ENCODE results near the gene MED13L.

Gene MED13L

DNA sequence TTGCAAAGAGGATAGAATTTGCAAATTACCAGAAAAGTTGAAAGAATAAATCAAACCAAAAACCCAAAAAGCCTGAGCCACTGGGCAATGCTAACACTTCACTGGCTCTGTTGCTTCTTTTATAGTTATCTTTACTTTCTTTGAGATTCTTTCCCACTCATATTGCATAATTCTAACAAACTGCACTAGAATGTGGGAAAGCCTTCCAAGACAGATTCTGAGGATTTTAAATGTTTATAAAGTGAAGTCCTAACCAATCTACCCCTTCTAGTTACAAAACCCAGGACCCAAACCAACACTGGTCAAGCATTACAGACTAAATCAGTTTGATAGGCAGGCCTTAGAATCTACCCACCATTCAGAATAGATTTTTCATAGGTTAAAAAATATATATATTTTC is 150.9 kb downstream of the MED13L start:
- DNase-seq (ENCODE audit: low spot score), result no peak

DNA sequence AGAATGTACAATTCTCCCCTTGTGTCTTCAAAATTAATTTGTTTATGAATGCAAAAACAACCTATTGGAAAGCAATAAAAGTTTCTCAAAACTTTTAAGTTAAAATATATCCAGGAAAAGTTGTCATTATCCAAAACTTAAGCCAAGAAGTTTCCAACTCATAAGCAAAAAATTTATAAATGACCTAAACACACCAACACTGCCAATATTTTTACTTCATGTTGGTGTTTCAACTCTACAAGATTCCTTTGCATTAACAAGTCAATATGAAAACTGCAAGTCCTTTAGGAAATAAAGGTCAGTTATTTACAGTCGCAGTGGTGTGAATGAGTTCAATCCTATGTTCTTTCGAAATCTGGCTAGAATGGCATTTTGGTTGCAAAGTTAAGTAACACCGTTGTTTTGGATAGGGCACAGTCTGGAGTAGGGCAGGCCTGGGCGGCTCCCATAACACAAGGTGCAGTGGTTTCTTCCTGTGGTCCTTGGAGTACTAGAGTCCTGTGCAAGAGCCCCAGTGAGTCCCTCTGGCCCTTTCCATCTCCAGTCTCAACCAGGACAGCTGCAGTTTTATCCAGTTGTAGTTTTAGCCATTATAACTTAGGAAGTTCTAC is 151.4 kb downstream of the MED13L start:
- no peak for DNase-seq (ENCODE audit: low spot score)

DNA sequence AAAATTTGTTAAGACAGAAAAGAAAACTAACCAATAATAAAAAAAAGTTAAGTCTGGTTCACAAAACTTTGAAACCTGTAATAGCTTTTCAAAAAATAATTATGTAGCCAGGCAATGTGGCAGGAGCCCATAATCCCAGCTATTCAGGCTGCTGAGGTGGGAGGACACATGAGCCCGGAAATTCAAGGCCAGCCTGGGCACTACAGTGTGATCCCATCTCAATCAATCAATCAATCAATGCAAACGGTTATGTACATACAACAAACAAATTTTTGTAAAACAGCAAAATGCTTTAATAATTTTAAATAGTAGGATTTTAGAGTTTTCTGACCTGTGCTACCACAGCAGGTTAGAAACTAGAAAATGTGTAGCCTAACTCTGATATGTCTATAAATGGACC is 152.4 kb downstream of the MED13L start:
- no peak for DNase-seq (ENCODE audit: low spot score)

DNA sequence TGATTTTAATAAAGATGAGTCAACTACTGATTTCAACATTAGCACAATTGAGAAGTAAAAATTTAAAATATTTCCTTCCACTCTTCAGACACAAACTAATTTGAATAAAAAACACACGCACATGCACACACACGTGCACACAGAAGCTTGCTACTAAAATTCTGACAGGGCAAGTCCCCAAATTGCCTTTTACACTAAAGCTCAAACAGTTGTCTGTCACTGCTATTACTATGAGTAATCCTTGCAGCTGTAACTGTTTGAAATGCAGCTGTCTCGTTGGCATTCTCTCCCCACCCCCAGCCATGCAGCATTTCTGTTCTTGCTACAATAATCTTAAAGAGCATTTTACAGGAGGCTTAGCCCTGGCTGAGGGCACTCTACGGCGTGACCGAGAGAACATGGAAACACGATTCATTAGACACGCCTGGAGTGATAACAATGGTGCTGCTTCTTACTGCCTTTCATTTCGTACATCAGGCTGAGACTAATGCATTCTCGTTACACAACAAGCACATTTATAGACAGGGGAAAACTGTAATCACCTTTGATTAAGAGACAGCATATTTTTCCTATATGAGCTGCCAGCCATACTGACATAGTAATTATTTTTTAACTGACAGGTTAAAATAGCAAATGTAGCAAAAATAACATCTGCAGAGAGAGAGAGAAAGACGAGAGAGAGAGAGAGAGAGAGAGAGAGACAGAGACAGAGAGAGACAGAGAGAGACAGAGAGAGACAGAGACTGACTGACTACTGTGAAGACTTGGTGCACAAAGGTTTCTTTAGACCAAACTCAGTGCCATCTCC is 153.8 kb downstream of the MED13L start:
- DNase-seq (ENCODE audit: low spot score), result no peak

DNA sequence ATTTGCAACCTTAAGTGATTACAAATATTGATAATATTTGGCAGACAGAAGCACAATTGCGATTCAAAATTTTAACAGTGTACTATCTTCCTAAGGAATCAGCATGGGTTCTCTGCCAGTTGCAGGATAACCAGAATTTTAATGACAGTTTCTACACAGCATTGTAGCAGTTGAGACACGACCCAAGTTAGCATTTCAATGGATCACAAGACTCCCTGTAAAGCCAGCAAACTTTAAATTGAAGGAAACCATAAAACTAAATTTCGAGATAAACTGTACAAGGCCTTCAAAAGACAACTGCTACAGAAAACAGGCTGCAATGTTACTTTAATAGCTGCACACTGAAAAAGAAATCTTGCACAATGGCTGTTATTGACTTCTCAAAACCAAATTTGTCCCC is 154.9 kb downstream of the MED13L start:
- no peak for DNase-seq (ENCODE audit: low spot score)

DNA sequence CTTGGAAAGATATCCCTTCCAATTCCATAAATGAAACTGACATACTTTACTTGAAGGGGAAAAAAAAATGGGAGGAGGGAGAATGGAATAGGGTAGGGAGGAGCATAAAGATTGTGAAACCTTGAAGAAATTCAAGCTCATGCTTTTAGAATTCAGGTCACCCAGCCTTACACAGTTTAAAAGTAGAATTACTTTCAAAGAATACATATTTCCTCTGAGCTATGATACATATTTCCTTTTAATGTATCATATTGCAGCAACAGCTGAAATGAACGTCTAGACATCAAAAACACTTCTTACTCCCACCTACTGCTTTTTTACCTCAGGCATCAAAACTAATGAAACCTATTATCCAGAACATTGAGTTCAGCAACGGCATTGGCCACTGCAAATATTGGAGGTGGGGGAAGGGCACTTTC is 156.0 kb downstream of the MED13L start:
- no peak for DNase-seq (ENCODE audit: low spot score)

DNA sequence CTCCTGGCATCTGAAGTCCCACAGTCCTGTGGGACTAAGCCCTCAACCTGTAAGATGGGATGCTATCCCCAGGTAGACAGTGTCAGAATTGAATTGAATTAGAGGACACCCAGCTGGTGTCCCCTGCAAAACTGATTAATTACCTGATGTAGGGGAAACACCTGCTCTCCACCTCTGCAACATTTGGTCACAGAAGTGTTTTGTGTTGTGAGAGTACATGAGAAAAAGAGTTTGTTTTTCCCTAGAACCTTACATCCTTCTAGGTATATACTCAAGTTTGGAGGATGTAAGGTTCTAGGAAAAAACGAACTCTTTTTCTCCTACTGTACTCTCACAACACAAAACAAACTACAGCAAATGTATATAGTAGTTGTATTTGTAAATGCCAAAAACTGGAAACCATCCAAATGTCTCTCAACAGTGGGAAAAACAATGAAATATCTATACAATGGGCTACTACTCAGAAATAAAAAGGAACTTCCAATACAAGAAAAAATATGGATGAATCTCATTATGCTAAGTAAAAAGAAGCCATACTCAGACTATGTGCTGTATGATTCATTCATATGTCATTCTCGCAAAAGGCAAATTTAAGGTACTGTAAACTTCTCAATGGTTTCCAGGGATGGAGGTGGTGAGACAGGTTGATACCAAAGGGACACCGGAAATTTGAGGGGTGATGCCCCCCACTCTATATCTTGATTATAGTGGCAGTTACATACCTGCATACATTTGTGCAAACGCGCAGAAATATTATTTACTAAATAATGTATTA is 160.7 kb downstream of the MED13L start:
- DNase-seq (ENCODE audit: low spot score), result no peak

DNA sequence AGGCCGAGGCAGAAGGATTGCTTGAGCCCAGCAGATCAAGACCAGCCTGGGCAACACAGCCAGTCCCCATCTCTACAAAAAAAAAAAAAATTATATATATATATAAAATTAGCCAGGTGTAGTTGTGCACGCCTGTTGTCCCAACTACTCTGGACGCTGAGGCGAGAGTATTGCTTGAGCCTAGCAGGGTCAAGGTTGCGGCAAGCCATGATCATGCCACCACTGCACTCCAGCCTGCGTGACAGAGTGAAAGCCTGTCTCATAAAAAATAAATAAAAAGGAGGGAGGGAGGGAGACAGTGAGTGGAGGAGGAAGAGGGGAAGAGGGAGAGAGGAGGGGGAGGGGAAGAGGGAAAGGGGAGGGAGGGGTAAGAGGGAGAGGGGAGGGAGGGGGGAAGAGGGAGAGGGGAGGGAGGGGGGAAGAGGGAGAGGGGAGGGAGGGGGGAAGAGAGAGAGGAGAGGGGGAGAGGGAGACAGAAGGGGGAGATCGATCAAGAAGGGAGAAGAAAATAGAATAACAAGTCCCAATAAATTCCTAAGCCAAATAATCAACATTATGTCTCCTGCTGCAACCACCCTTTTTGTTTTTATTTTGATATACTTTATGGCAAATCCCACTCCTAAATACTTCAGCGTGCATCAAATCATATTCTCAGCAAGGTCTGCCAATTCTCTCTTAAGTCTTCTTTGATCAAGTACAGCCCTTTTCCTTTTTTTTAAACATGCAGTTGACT is 163.9 kb downstream of the MED13L start:
- no peak for DNase-seq (ENCODE audit: low spot score)

DNA sequence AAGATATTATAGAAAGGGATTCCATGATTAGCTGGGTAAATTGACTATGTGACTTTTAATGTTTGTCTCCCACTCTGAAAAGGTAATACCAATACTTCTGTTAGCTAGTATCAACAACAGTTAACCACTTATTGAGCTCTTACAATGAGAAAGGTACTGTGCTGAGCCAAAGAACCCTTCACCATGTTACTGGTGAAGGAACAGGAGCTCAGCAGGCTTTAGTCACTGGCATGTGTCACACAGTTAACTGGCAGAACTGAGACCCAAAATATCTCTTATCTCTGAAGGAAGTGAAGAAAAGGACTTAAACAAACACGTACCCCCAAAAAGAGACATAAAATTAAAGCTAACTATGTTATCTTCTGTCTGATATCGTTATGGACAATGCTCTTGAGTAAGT is 170.6 kb downstream of the MED13L start:
- no peak for DNase-seq (ENCODE audit: low spot score)

DNA sequence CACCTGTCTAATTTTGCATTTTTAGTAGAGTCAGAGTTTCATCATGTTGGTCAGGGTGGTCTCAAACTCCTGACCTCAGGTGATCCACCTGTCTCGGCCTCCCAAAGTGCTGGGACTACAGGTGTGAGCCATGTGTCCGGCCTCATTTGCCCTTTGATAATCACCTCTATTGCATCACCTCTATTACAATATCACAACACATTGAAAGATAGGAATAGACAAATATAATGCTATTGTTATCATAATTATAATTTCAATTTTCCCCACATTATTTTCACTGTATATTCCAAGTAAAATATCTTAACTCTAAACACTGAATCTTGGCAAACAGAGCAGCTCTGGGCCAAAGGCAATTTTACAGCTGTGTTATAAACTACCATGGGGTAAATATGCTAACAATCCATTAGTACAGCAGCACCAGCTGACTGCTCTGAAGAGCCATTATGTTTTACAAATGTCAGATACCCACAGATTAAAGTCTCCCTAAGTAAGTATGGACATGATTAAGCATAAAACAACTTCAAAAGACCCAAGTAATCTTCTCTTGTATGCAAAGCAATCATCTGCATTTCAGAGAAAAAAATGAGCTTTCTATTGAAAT is 173.2 kb downstream of the MED13L start:
- DNase-seq (ENCODE audit: low spot score), result no peak

DNA sequence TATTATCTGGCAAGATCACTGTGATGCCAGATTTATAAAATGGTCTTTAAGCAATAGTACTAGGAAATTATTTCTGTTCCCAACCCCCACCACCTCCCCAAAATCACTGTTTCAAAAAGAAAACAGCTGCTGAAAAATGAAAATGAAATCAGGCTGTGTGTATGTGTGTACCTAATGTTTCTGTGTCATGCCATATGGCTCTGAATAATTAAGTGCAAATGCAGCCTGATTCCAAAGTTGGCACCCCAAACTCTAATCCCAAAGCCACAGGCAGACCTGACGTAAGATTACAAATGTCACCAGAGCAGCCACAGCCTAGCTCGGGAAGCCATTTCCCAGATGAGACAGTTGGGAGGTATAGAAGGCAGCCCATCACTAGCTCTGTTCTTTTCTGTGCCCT is 175.5 kb downstream of the MED13L start:
- DNase-seq (ENCODE audit: low spot score), result no peak

DNA sequence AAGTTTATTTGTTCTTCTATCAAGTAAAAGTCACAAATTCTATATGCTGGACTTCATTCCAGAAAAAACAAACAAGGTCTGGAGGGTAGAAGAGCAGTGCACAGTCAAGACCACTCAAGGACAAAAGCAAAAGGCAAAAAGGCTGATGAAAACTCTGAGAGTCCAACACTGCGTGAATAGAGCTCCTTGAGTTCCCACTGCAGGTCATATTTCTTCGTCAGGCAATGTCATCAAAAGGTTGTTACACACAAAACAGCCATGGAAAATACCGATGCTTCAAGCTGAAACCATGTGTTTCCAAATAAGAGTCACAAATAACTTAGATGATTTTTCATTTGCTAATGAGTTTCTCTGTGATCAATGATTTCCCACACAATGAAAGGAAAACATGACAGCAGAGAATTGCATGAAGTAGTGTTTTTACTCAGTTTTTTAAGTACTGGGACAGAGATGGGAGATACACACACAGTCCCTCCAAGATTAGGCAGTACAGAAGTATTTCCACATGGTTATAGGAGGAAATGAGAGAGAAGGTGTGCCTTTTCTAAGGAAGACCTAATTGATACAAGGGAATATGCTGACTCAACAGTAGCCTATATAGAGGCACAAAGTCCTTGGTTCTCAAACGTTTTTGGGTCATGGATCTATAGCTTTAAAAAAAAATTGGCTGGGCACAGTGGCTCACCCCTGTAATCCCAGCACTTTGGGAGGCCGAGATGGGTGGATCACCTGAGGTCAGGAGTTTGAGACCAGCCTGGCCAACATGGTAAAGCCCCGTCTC is 177.7 kb downstream of the MED13L start:
- no peak for DNase-seq (ENCODE audit: low spot score)

DNA sequence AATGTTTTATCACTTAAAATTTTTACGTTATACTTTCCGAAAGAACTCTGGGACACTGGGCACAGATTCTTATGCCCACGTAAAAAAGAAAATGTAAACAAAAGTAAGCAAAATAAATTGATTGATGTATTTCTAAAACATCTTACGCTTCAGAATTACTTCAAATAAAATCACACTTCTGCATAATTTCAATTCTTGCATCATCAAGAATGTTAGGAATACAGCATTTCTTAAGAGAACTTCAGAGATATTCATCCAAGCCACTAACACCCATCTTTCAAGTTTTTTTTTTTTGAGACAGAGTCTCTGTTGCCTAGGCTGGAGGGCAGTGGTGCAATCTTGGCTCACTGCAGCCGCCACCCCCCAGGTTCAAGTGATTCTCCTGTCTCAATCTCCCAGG is 180.6 kb downstream of the MED13L start:
- no peak for DNase-seq (ENCODE audit: low spot score)

DNA sequence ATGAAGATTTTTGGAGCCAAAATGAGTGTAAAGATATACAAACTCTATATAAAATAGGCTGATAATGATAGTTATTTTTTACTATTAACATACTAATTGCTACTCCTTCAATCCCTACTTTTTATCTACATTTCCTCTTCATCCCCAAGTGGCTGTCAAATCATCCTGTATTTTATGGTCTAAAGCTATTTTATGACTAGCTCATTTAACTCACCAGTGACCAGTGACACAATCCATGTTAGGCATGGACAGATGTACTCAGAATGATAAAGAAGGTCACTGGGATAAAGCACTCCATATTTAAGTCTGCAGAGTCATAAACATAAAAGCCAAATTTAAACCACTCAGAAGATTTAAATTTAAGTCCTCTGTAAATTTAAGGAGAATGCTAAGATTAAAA is 183.0 kb downstream of the MED13L start:
- no peak for DNase-seq (ENCODE audit: low spot score)

DNA sequence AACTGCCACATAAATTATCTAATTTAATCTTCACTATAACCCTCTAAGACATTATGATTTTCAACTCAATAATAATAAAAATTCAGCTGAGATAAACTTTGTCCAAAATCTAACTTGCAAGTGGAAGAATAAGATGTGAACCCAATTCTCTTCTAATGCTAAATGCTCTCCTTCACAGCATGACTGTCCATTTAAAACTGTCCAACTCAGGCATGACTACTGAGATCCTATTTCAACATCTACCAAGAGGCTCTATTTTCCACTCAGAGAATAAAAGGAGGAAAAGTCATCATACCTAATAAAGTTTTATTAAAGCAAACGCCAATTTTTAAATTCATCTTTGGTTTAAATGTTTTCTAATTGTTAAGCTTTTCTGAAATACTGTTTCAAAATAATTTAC is 183.6 kb downstream of the MED13L start:
- DNase-seq (ENCODE audit: low spot score), result no peak

DNA sequence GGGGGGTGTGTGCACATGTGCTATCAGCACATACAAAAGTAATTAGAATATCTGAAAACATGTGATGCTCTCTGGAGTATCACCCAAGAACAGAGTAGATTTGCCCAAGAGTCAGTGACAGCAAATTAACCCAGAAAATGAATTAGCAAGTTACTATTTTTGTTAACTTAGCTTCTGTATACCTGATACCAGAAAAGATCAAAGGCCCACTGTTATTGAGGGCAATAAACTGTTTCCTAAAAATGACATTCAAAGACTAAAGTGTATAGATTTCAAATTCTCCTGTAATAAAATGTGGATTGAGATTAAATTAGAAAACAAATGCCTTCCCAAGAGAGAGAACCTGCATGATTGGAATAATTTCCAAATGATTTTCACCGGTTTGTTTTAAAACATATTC is 184.7 kb downstream of the MED13L start:
- DNase-seq (ENCODE audit: low spot score), result no peak

DNA sequence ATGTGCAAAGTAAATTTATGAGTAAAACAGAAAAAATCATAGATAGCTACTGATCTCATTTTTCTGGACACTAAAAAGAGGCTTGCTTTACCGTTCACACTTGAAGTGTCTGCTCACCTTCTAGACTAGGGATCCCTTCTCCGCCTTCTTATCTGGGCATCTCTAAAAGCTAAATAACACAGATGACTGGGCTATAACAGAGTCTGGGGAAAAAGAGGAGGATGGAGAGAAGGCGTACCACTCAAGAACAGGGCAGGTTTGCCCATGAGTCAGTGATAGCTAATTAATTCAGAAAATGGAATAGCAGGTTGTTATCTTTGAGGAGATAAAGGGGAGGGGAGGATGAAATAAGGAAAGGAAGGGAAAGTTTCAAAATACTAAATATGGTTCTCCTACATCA is 185.3 kb downstream of the MED13L start:
- no peak for DNase-seq (ENCODE audit: low spot score)

DNA sequence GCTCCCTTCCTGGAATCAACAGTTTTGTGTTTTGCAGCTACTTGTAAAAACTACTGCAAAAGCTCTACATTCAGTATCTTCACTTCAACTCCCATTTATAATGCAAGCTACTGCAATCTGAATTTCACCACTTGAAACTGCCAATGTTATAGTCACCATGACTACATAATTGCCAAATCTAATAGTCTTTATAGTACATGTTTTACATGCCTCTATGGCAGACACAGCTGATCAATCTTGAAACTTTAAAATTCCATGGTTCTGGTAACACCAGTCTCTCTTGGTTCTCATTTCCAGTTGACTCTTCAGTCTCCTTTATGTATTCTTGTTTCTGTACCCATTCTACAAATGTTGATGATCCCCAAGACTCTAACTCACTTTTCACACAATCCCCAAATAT is 185.9 kb downstream of the MED13L start:
- DNase-seq (ENCODE audit: low spot score), result no peak

DNA sequence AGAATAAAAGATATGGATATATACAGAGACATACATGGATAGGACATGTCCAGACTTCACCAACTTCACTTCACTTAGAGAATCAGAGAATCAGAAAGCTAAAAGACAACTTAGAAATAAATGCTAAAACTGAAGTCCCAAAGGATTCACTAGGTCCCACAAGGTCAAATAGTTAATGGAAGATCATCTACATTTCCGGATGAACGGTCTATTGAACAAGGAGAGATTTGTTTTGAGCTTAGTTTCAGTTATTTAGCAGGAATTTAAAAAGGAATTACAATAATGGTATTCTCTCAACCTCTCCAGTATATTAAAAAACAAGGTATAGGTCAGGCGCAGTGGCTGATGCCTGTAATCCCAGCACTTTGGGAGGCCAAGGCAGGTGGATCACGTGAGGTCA is 187.0 kb downstream of the MED13L start:
- DNase-seq (ENCODE audit: low spot score), result no peak

DNA sequence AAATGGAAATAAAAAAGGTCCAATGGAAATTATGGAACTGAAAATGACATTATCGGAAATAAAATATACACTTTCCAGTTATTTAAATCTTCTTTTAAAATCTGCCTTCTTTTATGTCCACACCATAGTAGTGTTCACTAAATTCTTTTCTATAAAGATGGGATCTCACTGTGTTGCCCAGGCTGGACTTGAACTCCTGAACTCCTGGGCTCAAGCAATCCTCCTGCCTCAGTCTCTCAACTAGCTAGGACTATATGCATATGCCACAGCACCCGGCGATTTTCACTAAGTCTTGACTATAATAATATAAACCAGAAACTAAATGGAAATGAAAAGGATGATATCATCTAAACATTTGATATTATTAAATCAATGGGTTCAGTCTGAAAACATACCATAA is 188.4 kb downstream of the MED13L start:
- DNase-seq (ENCODE audit: low spot score), result no peak

DNA sequence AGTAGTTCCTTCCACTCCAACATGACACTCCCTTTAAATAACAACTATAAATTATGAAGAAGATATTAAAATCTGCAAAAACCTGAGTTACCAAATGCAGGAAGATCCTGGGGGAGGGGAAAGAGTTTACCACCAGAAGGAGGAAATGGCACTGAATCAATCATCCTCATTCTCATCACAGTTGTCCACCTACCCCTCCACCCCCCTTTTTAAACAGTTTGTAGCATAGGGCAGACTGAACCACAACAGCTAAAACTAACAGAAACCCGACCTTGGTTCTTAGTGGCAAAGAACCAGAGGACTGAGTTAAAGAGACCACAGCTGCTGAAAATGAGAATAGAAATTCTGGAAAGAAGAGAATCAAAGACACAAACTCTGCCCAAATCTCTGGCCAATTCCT is 189.5 kb downstream of the MED13L start:
- DNase-seq (ENCODE audit: low spot score), result no peak

Data from CD4-positive, alpha-beta T cell treated with Interleukin-6 at 100 ng/mL for 8 hours (primary cell).